ENCODE results near the gene KHDC4.

- no peak for TF ChIP-seq CTCF (IDR thresholded peaks at IDR 0.05 in 4 of 5, conservative IDR thresholded peaks at IDR 0.05 in 1 of 5)
- TF ChIP-seq POLR2A (IDR thresholded peaks at IDR 0.05), result no peak
These were observed 18.3 kb upstream of the KHDC4 start for GRCh38 chr1:155952505-155952890.
